Choroid plexus epithelial cell (primary cell): ENCODE results near the gene MTFR2.
A peak's percentile ranks its signal among the peaks of the same experiment; 100 is the strongest.

Experiments used
- DNase-seq: peaks from one replicate; pipeline ENCODE4 v3.0.0-alpha.2; 2010; ENCODE audit warnings: low read depth
- H3K4me3 ChIP-seq: 2 replicates; pipeline ENCODE4 v1.5.1; 2011; ENCODE audit warnings: low read depth, mild to moderate bottlenecking, control low read depth, low read length, moderate library complexity
- TF ChIP-seq, protein P1 (sequence below): conservative IDR thresholded peaks from 2 replicates; pipeline ENCODE4 v1.5.1; 2011; ENCODE audit warnings: low read depth, mild to moderate bottlenecking, control low read depth, inconsistent platforms, low read length, moderate library complexity

The MTFR2 gene

DNA sequence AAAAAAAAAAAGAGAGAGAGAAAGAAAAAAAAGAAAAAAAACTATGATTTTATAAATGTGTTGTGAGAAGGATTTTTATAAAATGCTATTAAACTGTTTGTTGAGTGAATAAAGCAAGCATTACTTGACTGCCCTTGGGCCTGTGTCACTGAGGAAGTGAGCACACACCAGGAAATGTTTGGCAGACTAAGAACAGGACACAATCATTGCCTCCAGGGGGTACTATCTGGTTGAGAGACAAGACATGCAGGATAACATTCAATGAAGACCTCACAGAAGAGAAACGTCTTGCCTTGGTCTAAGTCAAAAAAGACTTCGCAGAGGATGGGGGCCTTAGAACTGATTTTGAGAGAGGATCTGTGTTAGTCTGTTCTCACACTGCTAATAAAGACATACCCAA, 40.6 kb downstream of the MTFR2 start:
- H3K4me3 ChIP-seq = no peak overlapping the region
- TF ChIP-seq, protein P1, sequence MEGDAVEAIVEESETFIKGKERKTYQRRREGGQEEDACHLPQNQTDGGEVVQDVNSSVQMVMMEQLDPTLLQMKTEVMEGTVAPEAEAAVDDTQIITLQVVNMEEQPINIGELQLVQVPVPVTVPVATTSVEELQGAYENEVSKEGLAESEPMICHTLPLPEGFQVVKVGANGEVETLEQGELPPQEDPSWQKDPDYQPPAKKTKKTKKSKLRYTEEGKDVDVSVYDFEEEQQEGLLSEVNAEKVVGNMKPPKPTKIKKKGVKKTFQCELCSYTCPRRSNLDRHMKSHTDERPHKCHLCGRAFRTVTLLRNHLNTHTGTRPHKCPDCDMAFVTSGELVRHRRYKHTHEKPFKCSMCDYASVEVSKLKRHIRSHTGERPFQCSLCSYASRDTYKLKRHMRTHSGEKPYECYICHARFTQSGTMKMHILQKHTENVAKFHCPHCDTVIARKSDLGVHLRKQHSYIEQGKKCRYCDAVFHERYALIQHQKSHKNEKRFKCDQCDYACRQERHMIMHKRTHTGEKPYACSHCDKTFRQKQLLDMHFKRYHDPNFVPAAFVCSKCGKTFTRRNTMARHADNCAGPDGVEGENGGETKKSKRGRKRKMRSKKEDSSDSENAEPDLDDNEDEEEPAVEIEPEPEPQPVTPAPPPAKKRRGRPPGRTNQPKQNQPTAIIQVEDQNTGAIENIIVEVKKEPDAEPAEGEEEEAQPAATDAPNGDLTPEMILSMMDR = no peak
- DNase-seq = no peak

DNA sequence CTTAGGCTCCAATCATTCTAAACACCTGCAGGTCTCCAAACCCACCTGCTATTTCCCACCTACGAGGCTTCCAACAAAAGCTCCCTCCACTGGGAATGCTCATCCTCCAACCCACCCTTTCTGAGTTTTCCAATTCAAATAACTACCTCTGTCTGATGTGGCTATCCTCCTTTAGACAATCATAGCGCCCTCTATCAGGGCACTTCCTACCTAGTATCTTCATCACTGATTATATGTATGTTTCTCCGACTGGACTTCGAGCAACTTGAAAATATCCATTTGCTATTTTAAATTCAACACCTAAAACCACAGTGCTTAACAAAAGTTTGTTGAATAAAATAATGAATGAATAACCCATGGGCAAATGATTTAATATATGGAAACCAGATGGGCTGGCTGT, 41.3 kb downstream of the MTFR2 start:
- H3K4me3 ChIP-seq = no peak overlapping the region
- TF ChIP-seq, protein P1 = no peak
- DNase-seq = no peak

DNA sequence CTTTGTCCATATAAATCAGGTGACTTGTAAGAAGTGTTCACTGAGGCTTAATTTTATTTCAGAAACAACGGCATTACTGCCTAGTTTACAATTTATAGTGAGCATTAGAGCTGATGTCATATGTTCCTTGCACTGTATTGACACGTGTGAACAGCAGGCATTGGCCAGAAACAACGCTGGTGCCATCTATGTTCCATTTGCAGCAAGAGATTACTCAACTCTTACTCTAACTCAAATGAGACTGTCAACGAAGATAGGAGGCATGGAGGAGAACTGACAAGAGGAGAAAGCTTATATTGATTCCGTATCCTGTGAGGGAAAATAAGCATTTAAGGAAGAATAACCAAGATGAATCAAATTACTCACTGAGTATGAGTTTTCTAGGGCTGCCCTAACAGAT, 48.4 kb downstream of the MTFR2 start:
- no peak overlapping the region for H3K4me3 ChIP-seq
- TF ChIP-seq, protein P1 = peak; percentile 17
- DNase-seq = peak; percentile 53

DNA sequence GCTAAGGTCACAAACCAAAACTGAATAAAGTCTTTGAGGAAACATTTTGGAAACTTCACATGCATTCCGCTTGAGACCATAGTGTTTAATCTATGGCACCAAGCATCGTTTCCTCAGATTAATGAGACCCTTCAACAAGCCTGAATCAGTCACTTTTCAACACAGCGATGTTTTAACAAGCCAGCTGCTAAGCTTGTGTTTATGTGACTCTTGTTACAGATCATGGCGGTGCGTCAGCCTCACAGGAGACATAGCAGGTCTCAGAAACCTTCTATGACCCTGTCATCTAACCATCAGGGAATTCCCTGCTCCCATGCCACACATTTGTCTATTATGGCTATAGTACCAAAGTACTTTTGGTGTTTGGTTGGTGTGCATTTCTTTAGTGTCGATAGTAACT, 57.2 kb downstream of the MTFR2 start:
- no peak for DNase-seq
- TF ChIP-seq, protein P1 = no peak
- H3K4me3 ChIP-seq = no peak overlapping the region

DNA sequence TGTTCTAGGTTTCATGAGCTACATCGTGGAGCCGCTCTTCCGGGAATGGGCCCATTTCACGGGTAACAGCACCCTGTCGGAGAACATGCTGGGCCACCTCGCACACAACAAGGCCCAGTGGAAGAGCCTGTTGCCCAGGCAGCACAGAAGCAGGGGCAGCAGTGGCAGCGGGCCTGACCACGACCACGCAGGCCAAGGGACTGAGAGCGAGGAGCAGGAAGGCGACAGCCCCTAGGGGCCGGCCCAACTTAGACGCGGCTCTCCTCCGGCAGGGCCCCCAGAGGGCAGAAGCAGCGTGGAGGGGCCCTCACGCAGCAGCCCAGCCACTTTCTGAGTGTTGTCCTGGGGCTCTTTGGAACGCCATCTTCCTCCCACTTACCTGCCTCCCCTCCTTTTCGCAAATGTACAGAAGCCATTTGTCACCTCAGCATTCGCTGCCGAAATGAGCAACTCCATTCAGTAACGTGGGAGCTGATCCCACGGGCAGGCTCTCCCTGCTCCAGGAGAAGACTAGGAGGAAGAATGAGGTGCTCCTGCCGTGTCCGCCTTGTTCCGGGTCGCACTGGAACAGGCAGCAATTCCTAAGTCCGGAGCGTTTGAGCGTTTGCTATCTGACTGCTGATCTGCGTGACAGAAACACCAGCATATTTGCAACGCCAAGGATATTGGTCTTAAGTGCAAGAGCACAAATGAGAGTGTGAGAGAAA, 58.4 kb downstream of the MTFR2 start:
- TF ChIP-seq, protein P1 = no peak
- no peak for DNase-seq
- no peak overlapping the region for H3K4me3 ChIP-seq

DNA sequence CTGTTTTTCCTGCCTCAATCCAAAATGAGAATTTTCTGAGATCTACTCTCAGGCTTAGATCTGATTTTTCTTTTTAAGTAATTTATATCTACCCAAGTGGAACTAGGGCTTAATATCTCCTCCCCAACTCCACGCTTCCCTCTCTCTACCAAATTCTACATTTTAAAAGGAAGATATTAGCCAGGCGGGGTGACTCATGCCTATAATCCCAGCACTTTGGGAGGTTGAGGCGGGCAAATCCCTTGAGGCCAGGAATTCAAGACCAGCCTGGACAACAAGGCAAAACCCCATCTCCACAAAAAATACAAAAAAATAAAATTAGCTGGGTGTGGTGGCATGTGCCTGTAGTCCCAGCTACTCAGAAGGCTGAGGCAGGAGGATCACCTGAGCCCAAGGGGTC, 61.0 kb downstream of the MTFR2 start:
- no peak overlapping the region for H3K4me3 ChIP-seq
- DNase-seq = no peak
- TF ChIP-seq, protein P1 = no peak

DNA sequence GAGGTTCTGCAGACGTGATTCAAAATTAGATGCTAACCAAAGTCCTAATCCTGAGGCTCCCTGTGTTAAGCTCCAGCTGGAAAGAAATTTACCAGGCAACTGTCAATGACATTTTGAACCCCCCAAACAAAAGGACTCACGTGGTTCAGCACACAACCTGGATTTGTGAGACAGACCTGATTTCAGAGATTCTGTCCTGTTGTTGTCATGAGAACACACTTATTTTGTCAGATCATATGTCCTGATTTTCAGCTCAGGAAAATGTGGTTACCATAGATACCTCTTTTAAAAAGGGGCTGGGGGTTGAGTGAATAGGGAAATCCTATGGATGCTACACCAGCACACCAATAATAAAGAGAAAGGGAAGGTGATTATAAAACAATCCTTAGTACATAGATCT, 61.6 kb downstream of the MTFR2 start:
- no peak overlapping the region for H3K4me3 ChIP-seq
- TF ChIP-seq, protein P1 = no peak
- no peak for DNase-seq
